Peyer's patch (tissue), 4 donors: ENCODE results near the gene RENBP.

Experiments
- CTCF ChIP-seq, 6 experiments: fragments of 450-650 bp in 4 of 6; fragments of 200-600 bp in 2 of 6; sonication (generic) in 1 of 6; IDR thresholded peaks; one replicate each; pipeline ENCODE4 v1.5.1; 2017 to 2019; ENCODE audit warnings: antibody characterized with exemption in 6 of 6, mild to moderate bottlenecking in 3 of 6, moderate library complexity in 1 of 6
- POLR2A ChIP-seq, 2 donors: fragments of 450-650 bp; IDR thresholded peaks; one replicate each; pipeline ENCODE4 v1.5.1; 2017; ENCODE audit warnings: antibody characterized with exemption in 2 of 2, mild to moderate bottlenecking in 2 of 2, moderate library complexity in 2 of 2

GRCh38 chrX:153935326-153935851 lies 9.1 kb downstream of the RENBP start:
- TF ChIP-seq CTCF (IDR thresholded peaks at IDR 0.05) (no peak), POLR2A (IDR thresholded peaks at IDR 0.05) (no peak)
